H9 (cell line): ENCODE measurements around the gene COL8A2. TPM values are rescaled to one million over a fixed set of nuclear protein-coding genes. Genes with fewer than 3 reads are reported as not detected.

Source experiments
- DNase-seq: peaks from one replicate; pipeline ENCODE4 v3.0.0-alpha.2; 2017
- H2AFZ ChIP-seq: one replicate; pipeline ENCODE4 v1.6.1; 2013; ENCODE audit warnings: mild to moderate bottlenecking, low read length, control low read depth, moderate library complexity
- H2AK5ac ChIP-seq: 2 replicates; pipeline ENCODE4 v1.6.1; 2013; ENCODE audit warnings: low read length, control low read depth, mixed read lengths; ENCODE audit not compliant: insufficient read length
- H2BK120ac ChIP-seq: one replicate; pipeline ENCODE4 v1.6.1; 2013; ENCODE audit warnings: low read depth, mild to moderate bottlenecking, low read length, control low read depth, inconsistent platforms; ENCODE audit not compliant: poor library complexity, severe bottlenecking
- H2BK12ac ChIP-seq: 2 replicates; pipeline ENCODE4 v1.6.1; 2013; ENCODE audit warnings: low read length, control low read depth, mixed read lengths, low read depth; ENCODE audit not compliant: insufficient read length
- H2BK15ac ChIP-seq: 2 replicates; pipeline ENCODE4 v1.6.1; 2013; ENCODE audit warnings: low read depth, low read length, control low read depth
- H2BK20ac ChIP-seq: one replicate; pipeline ENCODE4 v1.6.1; 2013; ENCODE audit warnings: low read depth, mild to moderate bottlenecking, low read length, control low read depth, inconsistent platforms; ENCODE audit not compliant: poor library complexity, severe bottlenecking
- H2BK5ac ChIP-seq: 2 replicates; pipeline ENCODE4 v1.6.1; 2013; ENCODE audit warnings: low read length, control low read depth, mixed read lengths; ENCODE audit not compliant: insufficient read length
- H3K14ac ChIP-seq: 2 replicates; pipeline ENCODE4 v1.6.1; 2013; ENCODE audit warnings: low read length, control low read depth; ENCODE audit not compliant: insufficient read depth
- H3K18ac ChIP-seq: 2 replicates; pipeline ENCODE4 v1.6.1; 2013; ENCODE audit warnings: low read depth, mild to moderate bottlenecking, mixed read lengths, low read length, control low read depth; ENCODE audit not compliant: insufficient read length
- H3K23ac ChIP-seq: 2 replicates; pipeline ENCODE4 v1.6.1; 2013; ENCODE audit warnings: low read length, control low read depth, mixed read lengths, low read depth; ENCODE audit not compliant: insufficient read length
- H3K23me2 ChIP-seq: 2 replicates; pipeline ENCODE4 v1.6.1; 2013; ENCODE audit warnings: low read depth, mild to moderate bottlenecking, mixed read lengths, low read length, control low read depth; ENCODE audit not compliant: insufficient read length, poor library complexity, severe bottlenecking
- H3K27ac ChIP-seq: 2 replicates; pipeline ENCODE4 v1.5.1; 2013; ENCODE audit warnings: low read length, control low read depth, mixed read lengths, low read depth; ENCODE audit not compliant: insufficient read length
- H3K27me3 ChIP-seq: 2 replicates; pipeline ENCODE4 v1.6.1; 2013; ENCODE audit warnings: low read length, control low read depth, inconsistent platforms; ENCODE audit not compliant: insufficient read depth
- H3K4ac ChIP-seq: 2 replicates; pipeline ENCODE4 v1.6.1; 2013; ENCODE audit warnings: low read depth, mild to moderate bottlenecking, control low read depth, inconsistent platforms, low read length, moderate library complexity
- H3K4me1 ChIP-seq: 2 replicates; pipeline ENCODE4 v1.6.1; 2013; ENCODE audit warnings: low read length, control low read depth, inconsistent platforms; ENCODE audit not compliant: insufficient read depth
- H3K4me2 ChIP-seq: 2 replicates; pipeline ENCODE4 v1.6.1; 2013; ENCODE audit warnings: low read length, control low read depth, mixed read lengths; ENCODE audit not compliant: insufficient read length, insufficient read depth
- H3K56ac ChIP-seq: 2 replicates; pipeline ENCODE4 v1.6.1; 2013; ENCODE audit warnings: low read depth, mild to moderate bottlenecking, mixed read lengths, low read length, control low read depth; ENCODE audit not compliant: insufficient read length
- H3K79me1 ChIP-seq: 2 replicates; pipeline ENCODE4 v1.6.1; 2013; ENCODE audit warnings: low read depth, mild to moderate bottlenecking, moderate library complexity, low read length, control low read depth, inconsistent platforms; ENCODE audit not compliant: insufficient read depth, poor library complexity, severe bottlenecking
- H3K79me2 ChIP-seq: 2 replicates; pipeline ENCODE4 v1.6.1; 2013; ENCODE audit warnings: low read length, control low read depth, inconsistent platforms; ENCODE audit not compliant: insufficient read depth
- H3K9ac ChIP-seq: 2 replicates; pipeline ENCODE4 v1.6.1; 2013; ENCODE audit warnings: low read length, control low read depth, mixed read lengths; ENCODE audit not compliant: insufficient read length; ENCODE audit errors: extremely low read depth
- H3K9me3 ChIP-seq: one replicate; pipeline ENCODE4 v1.6.1; 2013; ENCODE audit warnings: low read depth, low read length, inconsistent platforms; ENCODE audit not compliant: control insufficient read depth
- H3T11ph ChIP-seq: one replicate; pipeline ENCODE4 v1.6.1; 2013; ENCODE audit warnings: mild to moderate bottlenecking, low read length, control low read depth, inconsistent platforms
- H4K20me1 ChIP-seq: one replicate; pipeline ENCODE4 v1.6.1; 2013; ENCODE audit not compliant: control insufficient read depth, insufficient read length, insufficient read depth
- H4K5ac ChIP-seq: 2 replicates; pipeline ENCODE4 v1.6.1; 2013; ENCODE audit warnings: low read depth, mild to moderate bottlenecking, mixed read lengths, low read length, control low read depth; ENCODE audit not compliant: insufficient read length
- H4K8ac ChIP-seq: replicated peaks from 2 replicates; pipeline ENCODE4 v1.6.1; 2013; ENCODE audit warnings: low read length, control low read depth, mixed read lengths, low read depth; ENCODE audit not compliant: insufficient read length
- H4K91ac ChIP-seq: 2 replicates; pipeline ENCODE4 v1.6.1; 2013; ENCODE audit warnings: low read depth, mild to moderate bottlenecking, moderate library complexity, mixed read lengths, low read length, control low read depth; ENCODE audit not compliant: insufficient read length
- H3K27ac Mint-ChIP-seq, 3 experiments: 2 replicates in 2 of 3; 3 replicates in 1 of 3; pipeline ENCODE4 v1.8.0; 2020 to 2021; ENCODE audit warnings: mixed read lengths in 3 of 3, mild to moderate bottlenecking in 1 of 3, moderate library complexity in 1 of 3
- H3K27me3 Mint-ChIP-seq: 2 replicates; pipeline ENCODE4 v1.8.0; 2021; ENCODE audit warnings: low read depth, mild to moderate bottlenecking, moderate library complexity, mixed read lengths
- H3K36me3 Mint-ChIP-seq, 3 experiments: 2 replicates in 2 of 3; 3 replicates in 1 of 3; pipeline ENCODE4 v1.8.0; 2020 to 2021; ENCODE audit warnings: low read depth in 3 of 3, mixed read lengths in 3 of 3; ENCODE audit not compliant: insufficient read depth in 1 of 3
- H3K4me1 Mint-ChIP-seq, 2 experiments: 2 replicates each; pipeline ENCODE4 v1.8.0; 2020; ENCODE audit warnings: mixed read lengths in 2 of 2
- H3K4me3 Mint-ChIP-seq, 2 experiments: 2 replicates in 1 of 2; 3 replicates in 1 of 2; pipeline ENCODE4 v1.8.0; 2020 to 2021; ENCODE audit warnings: mild to moderate bottlenecking in 2 of 2, mixed read lengths in 2 of 2, moderate library complexity in 1 of 2
- H3K9me3 Mint-ChIP-seq, 2 experiments: 2 replicates in 1 of 2; 3 replicates in 1 of 2; pipeline ENCODE4 v1.8.0; 2020; ENCODE audit warnings: mild to moderate bottlenecking in 2 of 2, mixed read lengths in 2 of 2, moderate library complexity in 1 of 2
- CTCF ChIP-seq: fragments of 200-600 bp; sonication (generic); conservative IDR thresholded peaks from 3 replicates; pipeline ENCODE4 v1.8.0; 2021; ENCODE audit warnings: antibody characterized with exemption, mild to moderate bottlenecking
- WGBS: extraction: QIAGEN DNeasy Blood & Tissue Kit; methylation state at CpG from one replicate; pipeline ENCODE4 v1.1.7; 2013; ENCODE audit warnings: missing lambda C conversion rate, low lambda C conversion rate, mixed read lengths; ENCODE audit not compliant: insufficient read length; ENCODE audit errors: extremely low coverage; 5-methylcytosine and 5-hydroxymethylcytosine counted together
- total RNA-seq: library from RNA; stranded (reverse); gene quantifications from 2 replicates; pipeline ENCODE4 v1.2.1, GENCODE V29; 2021

COL8A2 gene
- total RNA-seq, 1 experiment from 2014 or later, result 1.5 TPM

- no CpG with 5 or more reads among the region's 1 CpG for WGBS
- Histone ChIP-seq H3K4me1 (0 out of 2 replicates have a peak, but pooled peaks cover 2% of the 10 kb centered on the region), H3K56ac (no peak overlapping the region), H2BK5ac (no peak overlapping the region), H2AK5ac (no peak overlapping the region), H3K4me2 (no peak overlapping the region), H4K5ac (no peak overlapping the region), H2BK20ac (no peak overlapping the region), H3K14ac (no peak overlapping the region), H3T11ph (no peak overlapping the region), H3K27ac (no peak overlapping the region), H3K79me1 (no peaks in the 10 kb centered on the region), H2BK12ac (no peak overlapping the region), H4K91ac (no peak overlapping the region), H3K79me2 (no peaks in the 10 kb centered on the region), H4K20me1 (no peaks in the 10 kb centered on the region), H3K4ac (no peak overlapping the region), H2BK15ac (no peak overlapping the region), H3K23ac (no peak overlapping the region), H3K9ac (no peak overlapping the region), H4K8ac (no peak overlapping the region), H3K23me2 (no peaks in the 10 kb centered on the region), H2AFZ (no peak overlapping the region), H3K27me3 (no peaks in the 10 kb centered on the region), H2BK120ac (no peak overlapping the region), H3K9me3 (no peaks in the 10 kb centered on the region), H3K18ac (no peak overlapping the region)
- no peak for TF ChIP-seq CTCF
- H3K27ac Mint-ChIP-seq, result peak overlapping the region in 1 of 3 experiments; percentile 44; a peak in 2 of 7 replicates
- no peak overlapping the region; a peak in 1 of 5 replicates for H3K4me3 Mint-ChIP-seq
- peaks cover 6 to 36% (median 17%) of the 10 kb centered on the region in 3 experiments; a peak in 6 of 7 replicates for H3K36me3 Mint-ChIP-seq
- no peak for DNase-seq
- H3K4me1 Mint-ChIP-seq, result peaks cover 6 to 12% of the 10 kb centered on the region in 2 experiments
- no peaks in the 10 kb centered on the region for H3K27me3 Mint-ChIP-seq
- no peaks in the 10 kb centered on the region for H3K9me3 Mint-ChIP-seq
These were observed 11.5 kb upstream of the COL8A2 start for GRCh38 chr1:36136535-36136934.
